Endodermal cell (in vitro differentiated cells): ENCODE results near the gene OCA2. TPM values are rescaled to one million over a fixed set of nuclear protein-coding genes. Genes with fewer than 3 reads are reported as not detected.

Experiments
- DNase-seq: peaks from one replicate; pipeline ENCODE4 v3.0.0-alpha.2; 2017
- H3K27ac ChIP-seq: 2 replicates; pipeline ENCODE4 v1.5.1; 2013; ENCODE audit warnings: mild to moderate bottlenecking, low read depth, low read length, moderate library complexity
- H3K27me3 ChIP-seq: 2 replicates; pipeline ENCODE4 v1.6.1; 2013; ENCODE audit warnings: mild to moderate bottlenecking, low read length, moderate library complexity; ENCODE audit not compliant: insufficient read depth, control insufficient read depth, poor library complexity, severe bottlenecking
- H3K36me3 ChIP-seq: 2 replicates; pipeline ENCODE4 v1.7.0; 2013; ENCODE audit warnings: mild to moderate bottlenecking, low read length, moderate library complexity; ENCODE audit not compliant: control insufficient read depth, insufficient read depth
- H3K4me1 ChIP-seq: one replicate; pipeline ENCODE4 v1.7.0; 2013; ENCODE audit warnings: low read length; ENCODE audit not compliant: control insufficient read depth, insufficient read depth
- H3K4me3 ChIP-seq: 2 replicates; pipeline ENCODE4 v1.5.1; 2013; ENCODE audit warnings: mild to moderate bottlenecking, low read length, moderate library complexity
- H3K9ac ChIP-seq: 2 replicates; pipeline ENCODE4 v1.6.1; 2013; ENCODE audit warnings: mild to moderate bottlenecking, low read length, moderate library complexity; ENCODE audit not compliant: poor library complexity, severe bottlenecking; ENCODE audit errors: extremely low read depth
- H3K9me3 ChIP-seq: 2 replicates; pipeline ENCODE4 v1.6.1; 2013; ENCODE audit warnings: mild to moderate bottlenecking, low read length, moderate library complexity; ENCODE audit not compliant: control insufficient read depth
- H3K27ac Mint-ChIP-seq: 2 replicates; pipeline ENCODE4 v1.8.0; 2020; ENCODE audit warnings: mixed read lengths
- H3K27me3 Mint-ChIP-seq: 2 replicates; pipeline ENCODE4 v1.8.0; 2021; ENCODE audit warnings: mild to moderate bottlenecking, mixed read lengths; ENCODE audit not compliant: insufficient read depth
- H3K36me3 Mint-ChIP-seq: 2 replicates; pipeline ENCODE4 v1.8.0; 2020; ENCODE audit warnings: low read depth, mixed read lengths
- H3K4me1 Mint-ChIP-seq: 2 replicates; pipeline ENCODE4 v1.8.0; 2020; ENCODE audit warnings: mixed read lengths
- H3K4me3 Mint-ChIP-seq: 2 replicates; pipeline ENCODE4 v1.8.0; 2020; ENCODE audit warnings: mild to moderate bottlenecking, moderate library complexity, mixed read lengths
- H3K9me3 Mint-ChIP-seq: 2 replicates; pipeline ENCODE4 v1.8.0; 2020; ENCODE audit warnings: mild to moderate bottlenecking, mixed read lengths
- WGBS, 2 experiments: methylation state at CpG; one replicate each; pipeline versions ENCODE4 v1.1.5 to v1.1.7; 2013; ENCODE audit warnings: missing lambda C conversion rate in 2 of 2, mixed read lengths in 1 of 2; ENCODE audit not compliant: insufficient coverage in 1 of 2, insufficient read length in 1 of 2; 5-methylcytosine and 5-hydroxymethylcytosine counted together
- total RNA-seq, 2 donors: library from RNA; stranded (reverse); fragmentation: NEBNext Ultra II Directional in 1 of 2; extraction: Animal tissue kit (Norgen Biotek cat#: 25700) in 1 of 2; gene quantifications; 2 replicates in 1 of 2; 3 replicates in 1 of 2; pipeline ENCODE4 v1.2.1, GENCODE V29; 2021
- TF ChIP-seq, protein P1 (sequence below): fragments of 200-600 bp; sonication (generic); conservative IDR thresholded peaks from 2 replicates; pipeline ENCODE4 v1.5.0; 2021; ENCODE audit warnings: antibody characterized with exemption, mild to moderate bottlenecking

The OCA2 gene
- total RNA-seq, 2 donors from 2014 or later, result 0.29 to 0.84 TPM

DNA sequence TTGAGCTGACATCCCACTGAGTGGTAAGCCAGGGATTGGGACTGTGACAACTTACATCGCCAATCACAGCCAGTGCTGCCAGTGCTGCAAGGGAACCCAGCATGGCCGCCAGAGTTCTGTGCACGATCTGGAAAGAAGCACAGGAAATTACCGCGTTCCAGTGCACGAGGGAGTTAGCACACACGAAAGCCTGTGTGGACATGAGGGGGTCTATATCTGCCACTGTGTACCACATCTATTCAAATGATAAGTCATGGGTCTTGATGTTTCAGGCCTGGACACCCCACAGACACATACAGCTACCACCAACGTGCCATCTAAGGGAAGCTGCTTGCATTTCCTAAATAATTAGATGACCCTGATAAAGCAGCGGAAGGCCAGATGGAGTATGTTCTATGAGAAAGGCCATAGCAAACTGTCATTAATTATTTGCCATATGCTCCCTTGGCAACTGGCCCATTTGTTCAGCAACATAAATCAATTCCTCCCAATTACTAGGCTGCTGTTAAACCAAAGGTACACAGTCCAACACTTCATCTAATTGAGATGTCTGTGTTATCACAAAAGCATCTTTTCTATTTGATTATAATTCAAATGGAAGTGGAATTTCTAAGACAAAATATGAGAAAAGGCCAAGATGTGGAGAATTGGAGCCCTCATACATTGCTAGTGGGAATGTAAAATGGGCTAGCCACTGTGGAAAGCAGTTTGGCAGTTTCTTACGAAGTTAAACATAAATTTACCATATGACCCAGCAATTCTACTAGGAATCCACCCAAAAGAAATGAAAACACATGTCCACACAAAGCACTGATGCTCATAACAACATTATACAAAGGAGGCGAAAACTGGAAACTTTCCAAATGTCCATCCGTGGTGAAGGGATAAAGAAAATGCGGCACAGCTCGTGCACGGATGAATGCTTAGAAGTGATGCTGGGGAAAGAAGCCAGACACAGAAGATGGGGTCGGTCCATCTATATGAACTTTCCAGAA lies 108.3 kb downstream of the OCA2 start:
- no peak overlapping the region for H3K27ac Mint-ChIP-seq
- no peak for DNase-seq
- H3K36me3 ChIP-seq, result no peaks in the 10 kb centered on the region
- H3K4me1 Mint-ChIP-seq, result no peaks in the 10 kb centered on the region
- H3K4me3 Mint-ChIP-seq, result no peak overlapping the region
- H3K9ac ChIP-seq, result no peak overlapping the region
- no peaks in the 10 kb centered on the region for H3K9me3 Mint-ChIP-seq
- no peaks in the 10 kb centered on the region for H3K36me3 Mint-ChIP-seq
- H3K4me3 ChIP-seq, result no peak overlapping the region
- H3K27me3 ChIP-seq, result no peaks in the 10 kb centered on the region
- H3K9me3 ChIP-seq, result no peaks in the 10 kb centered on the region
- 86 to 90% methylated on average over 14 to 16 of the region's 16 CpGs for WGBS, 2 experiments
- no peak overlapping the region for H3K27ac ChIP-seq
- no peaks in the 10 kb centered on the region for H3K4me1 ChIP-seq
- TF ChIP-seq, protein P1, sequence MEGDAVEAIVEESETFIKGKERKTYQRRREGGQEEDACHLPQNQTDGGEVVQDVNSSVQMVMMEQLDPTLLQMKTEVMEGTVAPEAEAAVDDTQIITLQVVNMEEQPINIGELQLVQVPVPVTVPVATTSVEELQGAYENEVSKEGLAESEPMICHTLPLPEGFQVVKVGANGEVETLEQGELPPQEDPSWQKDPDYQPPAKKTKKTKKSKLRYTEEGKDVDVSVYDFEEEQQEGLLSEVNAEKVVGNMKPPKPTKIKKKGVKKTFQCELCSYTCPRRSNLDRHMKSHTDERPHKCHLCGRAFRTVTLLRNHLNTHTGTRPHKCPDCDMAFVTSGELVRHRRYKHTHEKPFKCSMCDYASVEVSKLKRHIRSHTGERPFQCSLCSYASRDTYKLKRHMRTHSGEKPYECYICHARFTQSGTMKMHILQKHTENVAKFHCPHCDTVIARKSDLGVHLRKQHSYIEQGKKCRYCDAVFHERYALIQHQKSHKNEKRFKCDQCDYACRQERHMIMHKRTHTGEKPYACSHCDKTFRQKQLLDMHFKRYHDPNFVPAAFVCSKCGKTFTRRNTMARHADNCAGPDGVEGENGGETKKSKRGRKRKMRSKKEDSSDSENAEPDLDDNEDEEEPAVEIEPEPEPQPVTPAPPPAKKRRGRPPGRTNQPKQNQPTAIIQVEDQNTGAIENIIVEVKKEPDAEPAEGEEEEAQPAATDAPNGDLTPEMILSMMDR, result no peak
- no peaks in the 10 kb centered on the region for H3K27me3 Mint-ChIP-seq

DNA sequence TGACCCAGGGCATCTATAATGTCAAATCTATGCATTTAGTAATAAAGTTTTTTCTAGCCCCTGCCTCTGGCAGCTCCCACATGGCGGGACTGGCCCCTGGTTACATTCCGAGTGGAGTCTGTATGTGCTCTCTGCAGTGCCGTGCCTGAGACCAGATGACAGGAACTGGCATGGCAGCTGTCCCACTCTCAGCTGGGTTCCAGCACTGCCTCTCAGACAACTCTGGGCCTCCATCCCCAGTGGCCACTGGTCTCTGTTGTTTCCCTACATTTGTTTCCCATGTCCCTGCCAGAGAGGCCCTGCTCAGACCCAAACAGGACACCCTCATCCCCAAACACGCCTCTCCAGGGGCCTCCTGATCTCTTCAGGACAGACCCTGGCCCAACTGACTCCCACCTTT lies 109.3 kb downstream of the OCA2 start:
- TF ChIP-seq, protein P1, result no peak
- H3K9me3 Mint-ChIP-seq, result no peaks in the 10 kb centered on the region
- H3K4me3 Mint-ChIP-seq, result no peak overlapping the region
- Histone ChIP-seq H3K27ac (no peak overlapping the region), H3K4me1 (no peaks in the 10 kb centered on the region), H3K4me3 (no peak overlapping the region), H3K36me3 (no peaks in the 10 kb centered on the region), H3K9ac (no peak overlapping the region), H3K27me3 (no peaks in the 10 kb centered on the region), H3K9me3 (no peaks in the 10 kb centered on the region)
- 92 to 94% methylated on average over 2 to 4 of the region's 4 CpGs for WGBS, 2 experiments
- H3K27ac Mint-ChIP-seq, result no peak overlapping the region
- DNase-seq, result no peak
- H3K4me1 Mint-ChIP-seq, result no peaks in the 10 kb centered on the region
- no peaks in the 10 kb centered on the region for H3K27me3 Mint-ChIP-seq
- no peaks in the 10 kb centered on the region for H3K36me3 Mint-ChIP-seq

DNA sequence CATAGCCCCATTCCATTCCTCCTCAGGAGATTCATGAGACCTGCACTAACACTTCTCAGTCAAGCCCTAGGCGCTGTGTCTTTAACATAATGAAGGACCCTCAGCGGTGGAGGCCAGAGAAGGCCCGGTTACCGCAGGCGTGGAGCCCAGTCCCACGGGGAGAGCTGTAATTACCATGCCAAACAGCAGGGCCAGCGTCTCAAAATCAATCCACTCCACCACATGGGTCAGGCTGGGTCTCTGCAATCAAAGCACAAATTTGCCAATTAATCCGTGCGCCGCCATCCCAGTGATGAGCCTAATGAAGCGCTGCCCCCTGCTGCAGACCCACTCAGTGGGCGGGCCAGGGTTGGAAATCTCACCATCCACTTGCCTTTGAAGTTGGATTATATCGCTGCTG lies 109.7 kb downstream of the OCA2 start:
- Histone ChIP-seq H3K4me3 (no peak overlapping the region), H3K9me3 (no peaks in the 10 kb centered on the region), H3K36me3 (no peaks in the 10 kb centered on the region), H3K27ac (no peak overlapping the region), H3K27me3 (no peaks in the 10 kb centered on the region), H3K4me1 (no peaks in the 10 kb centered on the region), H3K9ac (no peak overlapping the region)
- no peak overlapping the region for H3K4me3 Mint-ChIP-seq
- H3K36me3 Mint-ChIP-seq, result no peaks in the 10 kb centered on the region
- no peaks in the 10 kb centered on the region for H3K27me3 Mint-ChIP-seq
- H3K9me3 Mint-ChIP-seq, result no peaks in the 10 kb centered on the region
- DNase-seq, result no peak
- TF ChIP-seq, protein P1, result peak; percentile 31
- H3K4me1 Mint-ChIP-seq, result no peaks in the 10 kb centered on the region
- WGBS, 2 experiments, result 89 to 93% methylated on average over 6 to 13 of the region's 13 CpGs
- no peak overlapping the region for H3K27ac Mint-ChIP-seq
